ENCODE data around the gene ATP8A2. TPM values are rescaled to one million over a fixed set of nuclear protein-coding genes. Genes with fewer than 3 reads are reported as not detected.
"Not testable (repeated sequence)": the region's sequence is repeated elsewhere in the genome, so short reads cannot be mapped to it uniquely, and the experiment has no call there.

Gene ATP8A2
- total RNA-seq, 1 donor from 2014 or later = 0.16 TPM

DNA sequence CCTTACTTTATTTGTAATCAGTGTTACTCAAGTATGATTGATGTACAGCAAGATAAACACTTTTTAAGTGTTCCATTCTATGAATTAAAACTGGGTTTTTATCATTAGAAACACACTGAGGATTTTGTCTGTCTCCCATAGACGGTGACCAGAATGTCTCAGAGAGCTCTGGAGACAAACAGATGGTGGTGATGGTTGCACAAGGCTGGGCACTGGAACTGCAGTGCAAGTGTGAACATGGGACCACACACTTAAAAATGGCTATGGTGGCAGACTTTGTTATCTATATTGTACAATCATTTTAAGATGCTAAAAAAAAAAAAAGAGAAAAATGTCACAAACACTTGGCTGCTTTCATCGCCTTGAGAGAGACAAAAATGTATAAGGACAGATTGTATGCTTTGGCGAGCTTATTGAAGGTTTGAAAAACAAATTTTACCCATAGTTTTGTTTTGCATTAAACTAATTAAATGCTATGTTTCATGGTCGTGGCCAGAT is 407.1 kb downstream of the ATP8A2 start:
- no peak for DNase-seq (ENCODE audit: low spot score)
- Mint-ChIP-seq H3K27ac (no peak overlapping the region), H3K9me3 (no peaks in the 10 kb centered on the region), H3K4me3 (ENCODE audit: low read depth) (no peak overlapping the region), H3K36me3 (ENCODE audit: low read depth) (no peaks in the 10 kb centered on the region), H3K27me3 (ENCODE audit: low read depth) (peaks cover 1% of the 10 kb centered on the region), H3K4me1 (ENCODE audit: low read depth) (no peaks in the 10 kb centered on the region)
- intact Hi-C loops (cut with micrococcal nuclease) = no loop called here

DNA sequence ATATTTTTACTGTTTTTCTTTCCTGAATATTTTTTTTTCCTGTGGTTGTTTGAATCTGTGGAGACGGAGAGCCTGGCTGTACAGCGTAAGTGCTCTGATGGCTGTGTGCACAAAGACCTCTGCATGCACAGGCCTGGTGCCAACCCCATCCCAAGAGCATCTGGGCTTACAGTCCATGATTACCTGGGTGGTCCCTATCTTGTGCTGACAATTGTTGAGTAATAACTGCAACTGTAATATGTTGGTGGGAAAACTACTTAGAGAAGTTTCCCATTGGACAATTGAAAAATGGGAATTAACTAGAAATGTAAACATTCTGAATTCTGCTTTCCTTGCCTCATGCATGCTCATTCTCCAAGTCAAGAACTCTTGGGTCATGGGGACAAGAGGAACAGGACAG is 411.3 kb downstream of the ATP8A2 start:
- Mint-ChIP-seq H3K4me3 (ENCODE audit: low read depth) (no peak overlapping the region), H3K9me3 (no peaks in the 10 kb centered on the region), H3K36me3 (ENCODE audit: low read depth) (no peaks in the 10 kb centered on the region), H3K27ac (no peak overlapping the region), H3K4me1 (ENCODE audit: low read depth) (no peaks in the 10 kb centered on the region), H3K27me3 (ENCODE audit: low read depth) (peaks cover 1% of the 10 kb centered on the region)
- DNase-seq (ENCODE audit: low spot score) = no peak
- intact Hi-C loops (cut with micrococcal nuclease) = no loop called here

DNA sequence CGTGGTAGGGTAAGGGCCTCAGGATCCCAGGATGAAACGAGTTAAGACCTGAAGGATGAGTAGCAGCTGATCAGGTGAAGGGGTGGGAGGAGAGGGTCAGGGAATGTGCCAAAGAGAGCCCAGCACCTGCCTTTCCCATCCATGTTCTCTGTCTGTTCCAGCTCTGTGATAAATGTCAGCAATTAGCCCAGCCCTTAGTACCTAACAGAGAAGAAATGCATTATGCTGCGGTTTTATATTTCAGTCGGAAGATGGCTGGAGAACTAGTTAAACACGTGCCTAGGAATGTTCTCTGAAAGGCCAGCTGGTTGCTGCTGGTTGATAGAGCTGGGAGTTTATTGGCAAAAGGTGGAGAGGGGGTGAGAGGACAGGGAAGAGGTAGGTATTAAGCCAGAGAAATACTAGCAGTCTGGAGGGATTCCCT is 411.8 kb downstream of the ATP8A2 start:
- Mint-ChIP-seq H3K27ac (no peak overlapping the region), H3K9me3 (no peaks in the 10 kb centered on the region), H3K27me3 (ENCODE audit: low read depth) (peaks cover under 1% of the 10 kb centered on the region), H3K36me3 (ENCODE audit: low read depth) (no peaks in the 10 kb centered on the region), H3K4me3 (ENCODE audit: low read depth) (no peak overlapping the region), H3K4me1 (ENCODE audit: low read depth) (no peaks in the 10 kb centered on the region)
- intact Hi-C loops (cut with micrococcal nuclease) = no loop called here
- no peak for DNase-seq (ENCODE audit: low spot score)

DNA sequence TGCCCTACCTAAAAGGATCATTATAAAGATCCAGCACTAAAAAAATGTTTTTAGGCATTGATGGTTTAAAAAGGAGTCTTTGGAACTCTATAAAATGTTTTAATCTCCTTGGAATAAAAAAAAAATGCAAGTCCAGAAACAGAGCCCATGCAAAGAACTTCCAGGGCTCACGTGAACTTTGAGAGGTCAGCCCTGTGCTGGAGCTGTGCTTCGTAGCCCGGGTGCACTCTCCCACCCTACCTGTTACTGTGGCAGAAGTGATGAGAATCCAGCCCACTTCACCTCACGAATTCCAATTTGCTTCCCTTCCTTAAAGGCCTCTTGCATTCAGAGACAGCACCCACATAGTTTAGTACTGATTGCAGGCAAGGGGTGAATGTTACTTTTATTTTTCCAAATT is 412.3 kb downstream of the ATP8A2 start:
- Mint-ChIP-seq H3K27ac (no peak overlapping the region), H3K36me3 (ENCODE audit: low read depth) (no peaks in the 10 kb centered on the region), H3K4me3 (ENCODE audit: low read depth) (no peak overlapping the region), H3K27me3 (ENCODE audit: low read depth) (no peaks in the 10 kb centered on the region), H3K9me3 (no peaks in the 10 kb centered on the region), H3K4me1 (ENCODE audit: low read depth) (no peaks in the 10 kb centered on the region)
- intact Hi-C loops (cut with micrococcal nuclease) = no loop called here
- DNase-seq (ENCODE audit: low spot score) = no peak

DNA sequence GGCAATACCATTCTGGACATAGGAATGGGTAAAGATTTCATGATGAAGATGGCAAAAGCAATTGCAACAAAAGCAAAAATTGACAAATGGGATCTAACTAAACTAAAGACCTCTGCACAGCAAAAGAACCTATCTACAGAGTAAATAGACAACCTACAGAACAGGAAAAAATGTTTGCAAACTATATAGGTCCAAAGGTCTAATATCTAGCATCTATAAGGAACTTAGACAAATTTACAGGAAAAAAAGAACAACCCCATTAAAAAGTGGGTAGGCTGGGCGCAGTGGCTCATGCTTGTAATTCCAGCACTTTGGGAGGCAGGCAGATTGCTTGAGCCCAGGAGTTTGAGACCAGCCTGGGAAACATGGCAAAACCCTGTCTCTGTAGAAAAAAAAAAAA is 418.4 kb downstream of the ATP8A2 start:
- H3K4me3 Mint-ChIP-seq (ENCODE audit: low read depth); H3K27me3 Mint-ChIP-seq (ENCODE audit: low read depth); H3K9me3 Mint-ChIP-seq; DNase-seq (ENCODE audit: low spot score); intact Hi-C loops (cut with micrococcal nuclease); H3K36me3 Mint-ChIP-seq (ENCODE audit: low read depth); H3K4me1 Mint-ChIP-seq (ENCODE audit: low read depth); H3K27ac Mint-ChIP-seq: not testable (repeated sequence)

DNA sequence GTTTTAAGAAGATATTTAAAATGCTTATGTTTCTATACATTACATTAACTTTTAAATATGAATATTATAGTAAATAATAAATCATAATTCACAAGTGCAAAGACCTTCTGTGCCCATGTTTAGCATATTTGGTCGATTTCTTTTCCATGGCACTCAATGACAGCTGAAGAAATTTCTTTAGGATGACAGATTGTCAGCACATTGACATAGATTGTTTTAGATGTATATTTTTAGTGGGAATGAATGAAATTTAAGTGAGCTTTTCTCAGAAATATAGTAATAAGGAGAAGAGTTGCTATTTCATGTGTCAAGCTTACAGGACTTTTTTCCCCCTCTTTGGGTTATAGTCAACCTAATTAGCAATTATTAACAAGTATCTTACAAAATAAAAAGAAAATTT is 423.5 kb downstream of the ATP8A2 start:
- Mint-ChIP-seq H3K36me3 (ENCODE audit: low read depth) (no peaks in the 10 kb centered on the region), H3K27ac (no peak overlapping the region), H3K9me3 (no peaks in the 10 kb centered on the region), H3K27me3 (ENCODE audit: low read depth) (peaks cover 3% of the 10 kb centered on the region), H3K4me1 (ENCODE audit: low read depth) (no peaks in the 10 kb centered on the region), H3K4me3 (ENCODE audit: low read depth) (no peak overlapping the region)
- no peak for DNase-seq (ENCODE audit: low spot score)
- intact Hi-C loops (cut with micrococcal nuclease) = no loop called here

DNA sequence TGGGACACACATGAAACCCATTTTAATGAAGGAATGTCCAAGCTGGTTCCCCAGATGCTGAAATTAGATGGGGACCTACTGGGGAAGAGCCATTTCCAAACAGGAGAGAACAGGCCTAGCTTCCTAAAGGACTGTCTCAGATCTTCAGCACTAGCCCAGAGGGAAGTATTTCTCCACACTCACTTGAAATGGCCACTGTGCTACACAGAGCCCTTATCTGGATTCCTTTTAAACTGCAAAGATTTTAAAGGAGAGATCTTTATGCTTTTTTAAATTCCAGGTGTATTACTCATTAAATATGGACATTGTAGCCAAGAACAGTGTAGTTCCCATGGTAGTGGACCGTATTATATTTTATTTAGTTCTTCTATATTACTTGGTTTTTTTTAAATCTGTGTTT is 424.7 kb downstream of the ATP8A2 start:
- H3K36me3 Mint-ChIP-seq (ENCODE audit: low read depth) = no peaks in the 10 kb centered on the region
- H3K27me3 Mint-ChIP-seq (ENCODE audit: low read depth) = peaks cover 3% of the 10 kb centered on the region
- no peak for DNase-seq (ENCODE audit: low spot score)
- H3K4me3 Mint-ChIP-seq (ENCODE audit: low read depth) = no peak overlapping the region
- no peak overlapping the region for H3K27ac Mint-ChIP-seq
- intact Hi-C loops (cut with micrococcal nuclease) = no loop called here
- H3K4me1 Mint-ChIP-seq (ENCODE audit: low read depth) = no peaks in the 10 kb centered on the region
- H3K9me3 Mint-ChIP-seq = no peaks in the 10 kb centered on the region

DNA sequence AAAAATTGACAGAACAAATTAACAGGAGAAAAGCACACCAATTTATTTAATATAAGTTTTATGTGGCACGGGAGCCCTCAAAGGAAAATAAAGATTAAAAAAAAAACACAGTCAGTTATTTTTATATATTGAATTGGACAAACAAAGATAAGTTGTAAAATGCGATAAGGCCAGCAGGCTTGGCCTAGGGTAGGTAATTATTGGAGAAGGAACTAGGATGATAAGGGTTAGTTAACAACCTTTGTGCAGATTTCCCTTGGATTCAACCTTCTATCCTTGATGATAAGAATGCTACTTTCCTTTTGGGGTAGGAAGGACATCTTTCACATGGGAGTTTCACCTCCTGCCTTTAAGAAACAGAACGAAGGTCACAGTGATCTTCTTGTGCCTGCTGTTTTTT is 427.2 kb downstream of the ATP8A2 start:
- Mint-ChIP-seq H3K9me3 (peaks cover 15% of the 10 kb centered on the region), H3K4me1 (ENCODE audit: low read depth) (no peaks in the 10 kb centered on the region), H3K4me3 (ENCODE audit: low read depth) (no peak overlapping the region), H3K27me3 (ENCODE audit: low read depth) (no peaks in the 10 kb centered on the region), H3K27ac (no peak overlapping the region), H3K36me3 (ENCODE audit: low read depth) (no peaks in the 10 kb centered on the region)
- intact Hi-C loops (cut with micrococcal nuclease) = no loop called here
- DNase-seq (ENCODE audit: low spot score) = no peak

DNA sequence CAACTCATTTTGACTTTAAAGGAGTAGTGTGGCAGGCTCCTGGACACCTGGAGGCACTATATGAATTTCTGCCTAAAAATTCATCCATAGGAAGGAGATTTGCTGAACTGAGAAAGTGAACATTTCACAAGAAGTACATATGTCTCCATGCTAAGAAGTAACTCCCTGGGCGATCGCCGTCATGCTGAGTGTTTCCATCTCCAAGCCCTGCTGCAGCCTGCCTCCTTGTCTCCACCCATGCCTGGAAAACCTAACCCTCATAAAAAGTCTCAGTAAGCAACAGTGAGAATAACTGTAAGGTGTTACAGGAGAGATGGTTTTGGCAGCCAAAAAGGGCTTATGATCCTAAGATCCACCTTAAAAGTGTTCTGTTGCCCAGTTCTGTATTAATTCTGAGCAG is 428.7 kb downstream of the ATP8A2 start:
- intact Hi-C loops (cut with micrococcal nuclease) = no loop called here
- no peak overlapping the region for H3K27ac Mint-ChIP-seq
- H3K27me3 Mint-ChIP-seq (ENCODE audit: low read depth) = no peaks in the 10 kb centered on the region
- DNase-seq (ENCODE audit: low spot score) = no peak
- no peaks in the 10 kb centered on the region for H3K36me3 Mint-ChIP-seq (ENCODE audit: low read depth)
- no peak overlapping the region for H3K4me3 Mint-ChIP-seq (ENCODE audit: low read depth)
- H3K9me3 Mint-ChIP-seq = peaks cover 16% of the 10 kb centered on the region
- no peaks in the 10 kb centered on the region for H3K4me1 Mint-ChIP-seq (ENCODE audit: low read depth)

DNA sequence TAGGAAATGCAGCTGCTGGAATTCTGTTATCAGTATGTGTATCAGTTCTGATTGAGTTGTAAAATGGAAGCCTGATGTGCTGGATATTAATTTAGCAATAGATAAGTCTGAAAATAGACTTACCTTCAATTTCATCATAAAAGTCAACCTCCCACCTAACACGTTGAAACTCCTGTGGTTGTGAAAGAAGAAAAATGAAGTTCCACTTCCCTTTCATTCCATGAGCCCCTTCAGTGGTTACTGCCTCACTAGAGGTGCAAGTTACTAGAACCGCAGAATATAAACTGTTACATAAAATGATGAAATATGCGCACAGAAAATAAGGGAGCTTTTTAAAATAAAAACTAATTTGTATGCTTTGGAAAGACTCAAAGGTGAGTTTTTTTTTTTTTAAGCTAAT is 430.8 kb downstream of the ATP8A2 start:
- DNase-seq (ENCODE audit: low spot score) = no peak
- Mint-ChIP-seq H3K4me1 (ENCODE audit: low read depth) (peaks cover 12% of the 10 kb centered on the region), H3K27me3 (ENCODE audit: low read depth) (no peaks in the 10 kb centered on the region), H3K9me3 (peaks cover 31% of the 10 kb centered on the region), H3K36me3 (ENCODE audit: low read depth) (peaks cover 7% of the 10 kb centered on the region), H3K27ac (no peak overlapping the region), H3K4me3 (ENCODE audit: low read depth) (no peak overlapping the region)
- intact Hi-C loops (cut with micrococcal nuclease) = no loop called here

DNA sequence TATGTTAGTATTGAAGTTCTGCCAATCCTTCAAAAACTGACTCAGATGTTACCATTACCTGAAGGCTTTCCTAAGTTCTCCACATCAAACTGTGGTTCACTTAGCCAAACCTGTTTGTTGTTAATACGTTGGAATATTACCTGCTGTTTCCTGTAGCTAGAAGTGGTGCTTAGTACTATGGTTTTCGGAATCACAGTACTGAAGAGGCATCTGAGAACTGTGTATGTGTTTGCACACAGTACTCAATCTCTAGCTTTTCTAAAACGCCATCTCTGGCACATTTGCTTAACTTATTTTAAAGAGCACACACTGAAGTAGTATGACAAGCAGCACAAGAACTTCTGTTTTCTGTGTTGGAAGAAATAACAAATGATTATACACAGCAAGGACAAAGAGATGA is 431.9 kb downstream of the ATP8A2 start:
- intact Hi-C loops (cut with micrococcal nuclease) = no loop called here
- no peak overlapping the region for H3K27ac Mint-ChIP-seq
- peaks cover 32% of the 10 kb centered on the region for H3K9me3 Mint-ChIP-seq
- no peak overlapping the region for H3K4me3 Mint-ChIP-seq (ENCODE audit: low read depth)
- no peaks in the 10 kb centered on the region for H3K27me3 Mint-ChIP-seq (ENCODE audit: low read depth)
- no peak for DNase-seq (ENCODE audit: low spot score)
- peaks cover 7% of the 10 kb centered on the region for H3K36me3 Mint-ChIP-seq (ENCODE audit: low read depth)
- peaks cover 12% of the 10 kb centered on the region for H3K4me1 Mint-ChIP-seq (ENCODE audit: low read depth)

DNA sequence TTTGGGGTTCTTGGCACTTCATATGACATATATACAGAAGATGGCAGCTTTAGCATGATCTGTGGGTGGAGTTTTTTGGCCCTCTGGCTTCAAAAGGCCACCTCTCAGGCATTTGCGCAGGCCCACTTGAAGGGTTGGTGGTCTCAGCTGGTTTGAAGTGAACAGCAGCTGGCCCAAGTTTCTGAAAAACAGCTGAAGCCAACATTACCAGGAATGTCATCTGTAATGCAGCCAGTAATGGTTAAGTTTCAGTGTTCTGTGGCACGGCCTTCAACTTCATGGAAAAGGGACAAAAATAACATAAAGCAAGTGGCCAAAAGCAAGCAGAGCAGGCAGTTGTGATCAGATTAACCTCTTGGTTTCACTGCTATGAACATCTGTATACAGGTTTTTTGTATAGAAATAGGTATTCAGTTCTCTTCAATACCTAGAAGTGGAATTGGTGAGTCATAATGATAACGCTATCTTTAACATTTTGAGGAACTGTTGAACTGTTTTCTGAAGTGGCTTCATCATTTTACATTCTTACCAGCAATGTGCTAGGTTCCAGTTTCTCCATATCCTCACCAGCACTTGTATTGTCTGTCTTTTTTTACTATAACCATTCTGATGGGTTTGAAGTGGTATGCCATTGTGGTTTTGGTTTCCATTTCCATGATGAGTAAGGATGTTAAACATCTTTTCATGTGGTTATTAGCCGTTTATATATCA is 434.6 kb downstream of the ATP8A2 start:
- H3K4me1 Mint-ChIP-seq (ENCODE audit: low read depth) = peaks cover 12% of the 10 kb centered on the region
- H3K27ac Mint-ChIP-seq = peak overlapping the region; percentile 46
- peaks cover 7% of the 10 kb centered on the region for H3K36me3 Mint-ChIP-seq (ENCODE audit: low read depth)
- peaks cover 43% of the 10 kb centered on the region for H3K9me3 Mint-ChIP-seq
- intact Hi-C loops (cut with micrococcal nuclease) = no loop called here
- DNase-seq (ENCODE audit: low spot score) = no peak
- H3K4me3 Mint-ChIP-seq (ENCODE audit: low read depth) = no peak overlapping the region
- no peaks in the 10 kb centered on the region for H3K27me3 Mint-ChIP-seq (ENCODE audit: low read depth)

DNA sequence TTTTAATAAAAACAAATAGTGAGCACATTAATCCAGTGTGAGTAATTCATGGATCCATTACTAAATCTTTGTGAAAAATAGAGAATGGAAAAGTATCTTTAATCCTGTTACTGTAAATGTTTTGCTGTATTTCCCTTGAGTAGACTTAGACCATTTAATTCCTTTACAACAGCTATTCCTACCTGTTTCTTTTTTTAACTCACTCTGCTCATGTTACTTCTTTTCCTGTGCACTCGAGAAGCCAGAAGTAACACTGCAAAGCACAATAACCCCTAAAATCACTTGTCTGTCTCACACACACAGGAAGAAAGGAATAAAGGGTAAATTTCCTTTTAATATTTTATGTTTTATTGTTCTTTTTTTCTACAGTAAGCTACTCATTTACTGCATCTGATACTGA is 435.8 kb downstream of the ATP8A2 start:
- Mint-ChIP-seq H3K27me3 (ENCODE audit: low read depth) (no peaks in the 10 kb centered on the region), H3K4me3 (ENCODE audit: low read depth) (no peak overlapping the region), H3K9me3 (peaks cover 49% of the 10 kb centered on the region), H3K36me3 (ENCODE audit: low read depth) (peaks cover 12% of the 10 kb centered on the region), H3K4me1 (ENCODE audit: low read depth) (peaks cover 12% of the 10 kb centered on the region), H3K27ac (no peak overlapping the region)
- intact Hi-C loops (cut with micrococcal nuclease) = no loop called here
- no peak for DNase-seq (ENCODE audit: low spot score)

DNA sequence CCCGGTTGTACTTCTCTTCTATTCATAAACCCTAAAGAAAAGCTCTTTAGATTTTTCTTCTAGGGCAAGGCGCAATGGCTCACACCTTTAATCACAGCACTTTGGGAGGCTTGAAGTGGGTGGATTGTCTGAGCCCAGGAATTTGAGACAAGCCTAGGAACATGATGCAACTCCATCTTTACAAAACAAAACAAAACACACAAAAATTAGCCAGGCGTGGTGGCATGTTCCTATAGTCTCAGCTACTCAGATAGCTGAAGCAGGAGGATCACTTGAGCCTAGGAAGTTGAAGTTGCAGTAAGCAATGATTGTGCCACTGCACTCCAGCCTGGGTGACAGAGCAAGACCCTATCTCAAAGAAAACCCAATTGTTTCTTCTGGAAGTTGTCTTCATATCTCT is 439.7 kb downstream of the ATP8A2 start:
- intact Hi-C loops (cut with micrococcal nuclease) = no loop called here
- peaks cover 3% of the 10 kb centered on the region for H3K4me1 Mint-ChIP-seq (ENCODE audit: low read depth)
- no peak overlapping the region for H3K27ac Mint-ChIP-seq
- H3K4me3 Mint-ChIP-seq (ENCODE audit: low read depth) = no peak overlapping the region
- H3K36me3 Mint-ChIP-seq (ENCODE audit: low read depth) = peaks cover 5% of the 10 kb centered on the region
- H3K9me3 Mint-ChIP-seq = peaks cover 31% of the 10 kb centered on the region
- H3K27me3 Mint-ChIP-seq (ENCODE audit: low read depth) = peaks cover 3% of the 10 kb centered on the region
- DNase-seq (ENCODE audit: low spot score) = no peak
